ENCODE data around the gene MAPK4.
"Not testable (repeated sequence)": the region's sequence is repeated elsewhere in the genome, so short reads cannot be mapped to it uniquely, and the experiment has no call there.

Gene MAPK4

GRCh38 chr18:50559752-50560680, at the start of gene MAPK4:
MAPK4 (plus strand) TSS chr18:50560087; CDS start chr18:50663959, 103,872 bp downstream.
- peak; percentile 32 for DNase-seq

- DNase-seq = not testable (repeated sequence)
These were observed 42.6 kb upstream of the MAPK4 start for GRCh38 chr18:50517277-50517676.

- DNase-seq = no peak
These were observed 40.9 kb upstream of the MAPK4 start for GRCh38 chr18:50518787-50519546.

GRCh38 chr18:50523165-50523564, 36.7 kb upstream of the MAPK4 start:
- no peak for DNase-seq

GRCh38 chr18:50527636-50528307, 32.1 kb upstream of the MAPK4 start:
- no peak for DNase-seq

GRCh38 chr18:50528806-50529205, 31.1 kb upstream of the MAPK4 start:
- DNase-seq = no peak

GRCh38 chr18:50533822-50534221, 26.1 kb upstream of the MAPK4 start:
- DNase-seq = not testable (repeated sequence)

- not testable (repeated sequence) for DNase-seq
These were observed 15.4 kb upstream of the MAPK4 start for GRCh38 chr18:50544476-50544875.

GRCh38 chr18:50545936-50546335, 14.0 kb upstream of the MAPK4 start:
- DNase-seq = no peak

- no peak for DNase-seq
These were observed 11.7 kb upstream of the MAPK4 start for GRCh38 chr18:50548160-50548559.

- not testable (repeated sequence) for DNase-seq
These were observed 8.2 kb upstream of the MAPK4 start for GRCh38 chr18:50551651-50552050.

GRCh38 chr18:50558157-50558556, 1.7 kb upstream of the MAPK4 start:
- peak; percentile 17 for DNase-seq

GRCh38 chr18:50558948-50559751, 737 bp upstream of the MAPK4 start:
- no peak for DNase-seq

GRCh38 chr18:50560681-50561629, 1.1 kb downstream of the MAPK4 start:
- no peak for DNase-seq

- not testable (repeated sequence) for DNase-seq
These were observed 2.4 kb downstream of the MAPK4 start for GRCh38 chr18:50562258-50562657.

- no peak for DNase-seq
These were observed 2.8 kb downstream of the MAPK4 start for GRCh38 chr18:50562686-50563085.

GRCh38 chr18:50563376-50563775, 3.5 kb downstream of the MAPK4 start:
- no peak for DNase-seq

- DNase-seq = no peak
These were observed 10.0 kb downstream of the MAPK4 start for GRCh38 chr18:50569930-50570329.

GRCh38 chr18:50571606-50572005, 11.7 kb downstream of the MAPK4 start:
- no peak for DNase-seq

- DNase-seq = not testable (repeated sequence)
These were observed 13.3 kb downstream of the MAPK4 start for GRCh38 chr18:50573196-50573595.

GRCh38 chr18:50573679-50574078, 13.8 kb downstream of the MAPK4 start:
- DNase-seq = no peak
